ENCODE measurements around the gene C10orf143.
A peak's percentile ranks its signal among the peaks of the same experiment; 100 is the strongest.
"Not testable (repeated sequence)": the region's sequence is repeated elsewhere in the genome, so short reads cannot be mapped to it uniquely, and the experiment has no call there.

The C10orf143 gene

DNA sequence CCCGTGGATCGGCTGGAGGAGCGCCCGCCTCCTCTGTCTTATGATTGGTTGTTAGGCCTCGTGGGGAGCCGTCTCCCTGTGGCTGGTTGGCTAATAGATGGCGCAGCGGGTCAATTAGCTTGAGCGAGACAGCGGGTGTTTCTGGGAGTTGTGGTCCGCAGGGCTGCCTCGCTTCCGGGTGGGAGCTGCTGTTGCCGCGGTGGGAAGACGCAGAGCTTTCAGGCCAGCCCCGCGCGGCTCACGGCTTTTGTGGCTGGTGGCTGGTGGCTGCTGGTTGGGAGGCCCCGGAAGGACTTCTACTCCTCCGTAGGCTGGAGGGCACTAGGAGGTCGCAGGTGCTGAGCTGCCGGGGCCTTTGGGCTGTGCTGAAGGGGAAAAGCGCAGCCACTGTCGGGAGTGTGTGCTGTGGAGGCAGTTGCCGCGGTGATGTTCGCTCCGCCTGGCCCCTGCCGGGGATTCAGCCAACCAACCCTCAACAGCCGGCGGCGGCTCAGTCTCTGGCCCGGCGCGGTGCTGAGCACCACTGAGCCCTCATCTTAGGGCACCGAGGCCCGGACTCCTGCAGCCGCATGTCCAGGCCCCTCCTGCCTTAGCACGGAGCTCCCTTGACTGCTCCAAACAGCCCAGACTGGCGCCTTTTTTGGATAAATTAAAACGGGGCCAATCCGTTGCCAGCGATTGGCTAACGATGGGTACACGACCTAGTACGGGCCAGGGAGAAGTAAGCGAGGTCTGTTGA lies 652 bp upstream of the C10orf143 start:
- DNase-seq, result peak; percentile 92

DNA sequence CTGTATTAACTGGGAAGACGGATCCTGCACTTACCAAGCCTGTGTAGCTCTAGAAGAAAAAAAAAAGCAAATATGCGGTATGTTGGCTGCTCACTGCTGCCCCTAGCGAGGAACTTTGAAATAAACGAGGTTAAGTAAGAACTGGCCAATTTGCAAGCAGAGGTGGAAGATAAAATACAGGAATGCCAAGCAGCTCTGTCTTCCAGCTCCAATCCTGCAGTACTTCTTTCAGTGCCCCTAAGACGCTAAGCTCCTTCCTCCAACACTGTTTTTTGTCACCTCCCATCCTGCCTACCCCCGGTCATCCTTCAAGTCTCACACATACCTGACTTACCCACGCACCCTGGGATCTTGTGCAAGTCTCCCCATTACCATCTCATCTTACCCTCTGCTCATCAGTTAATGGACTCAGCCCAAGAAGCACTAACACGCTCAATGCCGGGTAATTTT lies 809 bp downstream of the C10orf143 start:
- peak; percentile 38 for DNase-seq

DNA sequence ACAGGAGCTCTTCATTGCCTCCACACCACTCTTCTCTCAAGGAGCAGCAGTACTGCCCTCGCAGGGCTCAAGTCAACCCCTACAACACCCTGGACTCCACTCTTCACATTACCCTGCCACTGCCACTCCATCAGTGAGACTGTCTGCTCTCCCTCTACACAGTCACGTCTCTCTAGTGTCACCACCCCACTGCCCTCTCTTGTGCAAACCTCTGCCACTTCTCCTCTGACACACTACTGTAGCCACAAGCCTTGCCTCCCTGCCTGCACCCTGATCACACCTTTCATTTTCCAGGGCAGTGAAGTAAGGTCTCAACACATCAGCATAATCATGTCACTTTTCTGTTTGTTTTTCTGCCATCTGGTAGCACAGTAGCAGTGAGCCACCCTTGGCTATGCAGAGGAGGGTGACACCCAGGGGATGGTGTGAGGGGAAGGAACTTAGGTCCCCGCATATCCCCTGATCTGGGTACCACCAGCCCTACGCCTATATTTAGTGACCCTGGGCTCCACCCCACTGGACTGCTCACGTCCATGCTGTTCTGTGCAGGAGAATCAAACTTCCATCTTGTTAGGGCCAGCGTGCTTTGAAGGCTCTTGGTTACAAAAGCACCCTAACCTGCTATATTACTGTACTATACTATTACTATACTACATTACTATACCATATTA lies 1.6 kb downstream of the C10orf143 start:
- no peak for DNase-seq

DNA sequence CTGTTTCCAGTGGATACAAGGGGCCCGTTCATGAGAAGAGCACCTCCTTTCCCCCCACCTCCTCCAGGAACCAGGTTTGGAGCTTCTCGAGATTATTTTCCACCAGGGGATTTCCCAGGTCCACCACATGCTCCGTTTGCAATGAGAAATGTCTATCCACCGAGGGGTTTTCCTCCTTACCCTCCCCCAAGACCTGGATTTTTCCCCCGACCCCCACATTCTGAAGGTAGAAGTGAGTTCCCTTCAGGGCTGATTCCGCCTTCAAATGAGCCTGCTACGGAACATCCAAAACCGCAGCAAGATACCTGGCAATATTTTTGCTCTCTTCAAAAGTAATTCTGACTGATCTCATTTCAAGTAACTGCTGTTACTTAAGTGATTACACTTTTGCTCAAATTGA lies 2.5 kb downstream of the C10orf143 start:
- DNase-seq, result not testable (repeated sequence)

DNA sequence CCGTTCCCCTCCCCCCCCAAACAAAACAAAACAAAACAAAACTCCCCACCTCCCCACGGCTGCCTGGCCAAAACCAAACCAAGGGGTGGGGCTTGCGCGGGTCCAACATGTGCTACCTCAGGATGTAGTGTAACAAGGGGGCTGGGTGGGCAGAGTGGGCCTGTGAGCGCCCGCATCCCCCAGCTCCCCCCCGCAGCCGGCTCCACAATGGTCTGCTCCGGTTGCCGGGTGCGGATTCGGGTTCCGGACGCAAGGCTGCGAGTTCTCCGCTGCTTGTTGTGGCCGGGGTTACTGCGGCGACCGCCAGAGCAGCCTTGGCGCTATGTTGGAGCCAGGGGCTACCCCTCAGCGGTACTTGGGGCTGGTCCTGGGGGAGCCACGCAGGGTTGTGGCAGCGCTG lies 4.9 kb downstream of the C10orf143 start:
- DNase-seq, result no peak

DNA sequence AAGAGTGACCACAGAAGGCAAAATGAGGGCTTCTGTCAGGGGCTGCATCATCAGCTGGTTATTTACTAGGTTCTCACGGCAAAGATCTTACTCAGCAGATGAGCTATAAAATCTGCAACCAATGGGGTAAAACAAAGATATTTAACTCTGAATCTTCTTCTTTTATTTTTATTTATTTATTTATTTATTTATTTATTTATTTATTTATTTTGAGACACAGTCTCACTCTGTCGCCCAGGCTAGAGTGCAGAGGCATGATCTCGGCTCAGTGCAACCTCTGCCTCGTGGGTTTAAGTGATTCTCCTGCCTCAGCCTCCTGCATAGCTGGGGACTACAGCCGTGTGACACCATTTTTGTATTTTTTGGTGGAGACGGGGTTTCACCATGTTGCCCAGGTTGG lies 11.3 kb downstream of the C10orf143 start:
- no peak for DNase-seq

DNA sequence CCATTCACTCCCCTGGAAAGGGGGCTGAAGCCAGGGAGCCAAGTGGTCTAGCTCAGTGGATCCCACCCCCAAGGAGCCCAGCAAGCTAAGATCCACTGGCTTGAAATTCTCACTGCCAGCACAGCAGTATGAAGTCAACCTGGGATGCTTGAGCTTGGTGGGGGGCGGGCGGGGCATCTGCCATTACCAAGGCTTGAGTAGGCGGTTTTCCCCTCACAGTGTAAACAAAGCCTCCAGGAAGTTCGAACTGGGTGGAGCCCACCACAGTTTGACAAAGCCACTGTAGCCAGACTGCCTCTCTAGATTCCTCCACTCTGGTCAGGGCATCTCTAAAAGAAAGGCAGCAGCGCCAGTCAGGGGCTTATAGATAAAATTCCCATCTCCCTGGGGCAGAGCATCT lies 20.1 kb downstream of the C10orf143 start:
- DNase-seq, result not testable (repeated sequence)

DNA sequence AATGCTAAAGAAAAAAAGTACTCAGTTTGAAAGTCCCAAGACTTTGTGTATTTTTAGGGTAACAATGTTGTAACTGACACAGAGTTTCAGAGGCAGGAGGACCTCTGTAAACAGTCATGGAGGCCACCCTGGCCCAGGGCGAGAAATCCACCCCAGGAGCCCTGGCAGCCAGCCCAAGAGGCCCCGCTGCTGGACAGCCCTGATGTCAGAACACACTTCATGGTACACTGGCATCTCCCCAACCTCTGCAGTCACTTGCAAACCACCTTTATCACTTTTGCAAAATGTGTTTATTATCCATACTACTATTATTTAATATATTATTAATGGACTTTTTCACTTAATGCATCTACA lies 30.2 kb downstream of the C10orf143 start:
- no peak for DNase-seq

DNA sequence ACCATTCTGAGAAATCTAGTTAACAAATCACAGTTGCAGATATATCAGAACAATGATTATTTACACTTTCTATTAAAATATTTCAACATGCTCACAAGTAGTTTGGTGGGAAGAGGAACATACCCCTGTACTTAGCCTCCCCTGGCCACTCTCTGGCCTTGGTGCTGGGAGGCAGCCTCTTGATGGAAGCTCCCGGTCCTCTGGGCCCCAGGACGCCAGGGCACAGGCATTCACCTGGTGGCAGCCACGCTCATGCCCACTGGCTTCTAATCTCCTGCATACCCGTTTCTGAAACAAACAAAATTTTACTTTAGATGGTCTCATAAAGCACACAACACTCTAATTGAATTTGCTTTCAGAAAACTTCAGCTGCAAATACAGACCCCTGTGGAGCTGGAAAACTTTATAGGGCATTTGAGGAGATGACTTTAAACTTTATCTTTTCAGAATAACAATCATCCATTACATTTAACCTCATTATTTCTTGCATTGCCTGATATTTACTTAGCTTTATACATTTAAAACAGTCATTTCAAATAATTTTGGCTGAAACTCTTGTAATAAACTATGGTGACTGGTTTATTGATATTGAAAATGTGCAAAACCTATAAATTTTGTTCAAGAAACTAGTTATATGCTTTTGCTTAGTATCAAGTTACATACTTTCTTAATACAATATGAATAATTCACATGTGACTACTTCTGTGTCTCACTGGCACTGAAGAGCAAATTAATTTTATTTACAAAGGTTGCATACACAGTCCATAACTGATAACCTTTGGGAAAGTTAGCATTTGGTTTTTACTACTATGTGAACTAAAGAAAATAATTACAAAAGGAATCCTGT lies 30.8 kb downstream of the C10orf143 start:
- no peak for DNase-seq

DNA sequence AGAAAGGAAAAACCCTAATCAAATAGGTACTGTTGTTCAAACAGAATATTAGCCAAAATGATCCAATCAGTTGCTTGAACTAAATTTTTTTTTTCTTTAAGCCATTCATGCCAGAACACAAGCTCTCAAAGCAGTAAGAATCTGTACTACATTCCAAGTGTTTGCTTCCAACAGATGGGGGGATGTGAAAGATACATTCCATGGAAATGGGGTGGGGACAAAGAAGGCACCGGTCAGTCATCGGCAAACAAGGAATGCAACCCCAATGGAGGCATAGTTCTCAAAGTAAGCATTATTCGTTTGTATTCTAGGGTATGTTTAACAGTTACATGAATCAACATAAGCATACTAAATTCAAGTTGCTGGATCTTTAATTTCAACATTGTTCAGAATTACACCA lies 32.5 kb downstream of the C10orf143 start:
- no peak for DNase-seq

DNA sequence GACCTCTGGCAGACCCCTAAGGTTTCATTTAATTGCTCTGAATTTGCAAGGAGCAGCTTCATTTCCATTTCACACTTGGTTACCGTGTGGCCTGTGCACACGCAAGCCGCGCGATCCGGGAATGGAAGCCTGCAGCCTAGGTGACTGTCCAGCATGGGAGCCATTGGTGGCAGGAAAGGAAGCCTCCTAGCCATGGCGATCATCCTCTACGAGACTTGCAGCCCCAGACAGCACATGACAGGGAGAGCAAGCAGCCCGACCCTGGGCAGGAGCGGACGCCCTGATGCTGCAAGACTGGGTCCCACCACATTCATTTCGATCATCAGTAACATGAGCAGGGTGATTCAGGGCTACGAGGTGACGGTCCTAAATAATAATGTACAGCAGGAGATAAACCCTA lies 33.9 kb downstream of the C10orf143 start:
- no peak for DNase-seq

DNA sequence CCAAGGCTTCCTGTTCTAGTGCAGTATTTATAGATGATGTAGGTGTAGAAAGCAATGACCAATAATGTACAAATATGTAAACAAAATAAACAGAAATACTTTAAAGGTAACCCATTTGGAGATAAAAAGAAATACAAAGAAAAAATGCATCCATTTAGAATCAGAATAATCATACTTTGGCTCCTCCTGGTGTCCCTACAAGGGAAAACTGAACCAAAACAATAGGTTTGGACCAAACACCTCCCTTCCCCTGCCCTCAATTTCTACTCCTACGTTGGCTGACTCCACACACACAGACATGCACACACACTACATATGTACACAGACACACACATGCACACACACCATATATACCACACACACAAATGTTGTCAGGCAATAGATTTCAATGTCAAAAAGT lies 36.0 kb downstream of the C10orf143 start:
- no peak for DNase-seq

DNA sequence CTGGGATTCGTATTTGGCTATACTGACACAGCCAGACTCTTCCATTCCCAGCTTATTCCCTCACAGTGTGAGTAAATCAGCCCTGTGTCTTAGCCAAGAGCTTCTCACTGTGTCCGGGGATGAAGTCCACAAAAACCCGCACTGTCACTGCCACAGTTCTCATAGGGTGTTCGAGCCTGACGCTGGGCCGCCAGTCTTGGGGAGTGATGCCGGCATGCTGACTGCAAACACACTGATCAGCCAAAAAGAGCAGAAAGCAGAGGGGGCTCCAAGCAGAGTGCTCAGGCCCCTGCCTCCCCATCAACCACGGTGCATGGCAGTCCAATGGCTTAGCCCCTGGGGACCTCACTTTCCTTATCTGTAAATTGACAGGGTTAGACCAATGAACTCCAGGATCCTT lies 36.7 kb downstream of the C10orf143 start:
- DNase-seq, result no peak

DNA sequence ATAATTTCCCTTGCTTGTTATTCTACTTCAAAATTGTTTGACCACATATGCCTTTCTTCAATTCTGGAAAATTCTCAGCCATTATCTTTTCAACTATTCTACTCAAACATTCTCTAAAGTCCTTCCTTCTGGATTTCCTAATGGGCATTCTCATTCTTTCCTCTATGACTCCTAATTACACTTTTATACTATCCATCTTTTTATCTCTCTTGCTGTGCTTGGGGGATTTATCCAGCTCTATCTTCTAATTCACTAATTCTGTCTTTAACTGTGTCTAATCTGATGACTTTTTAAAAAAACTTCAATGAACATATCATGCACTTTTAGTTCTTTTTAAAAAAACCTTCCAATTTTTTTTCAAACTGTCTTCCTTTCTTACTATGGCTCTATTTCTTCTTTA lies 38.4 kb downstream of the C10orf143 start:
- no peak for DNase-seq

DNA sequence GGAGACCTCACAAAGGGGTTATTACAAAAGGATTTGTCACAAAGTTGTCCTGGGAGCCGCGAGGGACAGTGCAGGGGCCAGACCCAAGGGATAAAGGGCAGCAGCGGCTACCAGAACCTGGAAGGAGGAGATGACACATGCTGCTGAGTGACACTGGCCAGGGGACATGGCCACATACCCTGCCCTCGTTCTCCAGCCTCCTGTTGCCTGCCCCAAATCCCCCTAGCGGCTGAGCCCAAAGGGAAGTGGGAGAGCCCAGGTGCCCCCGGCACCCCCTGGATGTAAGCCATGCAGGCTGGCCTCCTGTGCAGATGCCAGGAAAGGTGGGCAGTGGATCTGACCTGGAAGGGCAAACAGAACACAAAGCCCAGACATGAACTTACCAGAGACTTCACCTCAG lies 42.7 kb downstream of the C10orf143 start:
- DNase-seq, result no peak

DNA sequence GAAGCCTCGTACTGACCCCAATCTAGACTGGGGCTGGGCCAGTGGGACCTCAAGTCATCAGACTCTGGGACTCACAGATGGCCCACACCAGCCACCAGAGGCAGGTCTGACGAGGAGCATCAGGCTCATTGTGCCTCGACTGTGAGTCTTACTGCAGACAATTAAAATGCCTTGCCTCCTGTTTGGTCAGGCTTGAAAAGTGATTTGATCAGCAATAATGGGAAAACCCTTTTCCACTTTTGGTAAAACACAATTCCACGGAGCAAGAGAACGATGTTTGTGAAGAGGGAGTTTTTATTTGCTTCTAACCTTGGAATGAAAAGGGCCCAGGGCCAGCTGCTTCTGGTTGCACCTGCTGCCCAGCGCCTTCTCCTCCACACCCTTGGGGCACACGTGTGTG lies 43.9 kb downstream of the C10orf143 start:
- no peak for DNase-seq

DNA sequence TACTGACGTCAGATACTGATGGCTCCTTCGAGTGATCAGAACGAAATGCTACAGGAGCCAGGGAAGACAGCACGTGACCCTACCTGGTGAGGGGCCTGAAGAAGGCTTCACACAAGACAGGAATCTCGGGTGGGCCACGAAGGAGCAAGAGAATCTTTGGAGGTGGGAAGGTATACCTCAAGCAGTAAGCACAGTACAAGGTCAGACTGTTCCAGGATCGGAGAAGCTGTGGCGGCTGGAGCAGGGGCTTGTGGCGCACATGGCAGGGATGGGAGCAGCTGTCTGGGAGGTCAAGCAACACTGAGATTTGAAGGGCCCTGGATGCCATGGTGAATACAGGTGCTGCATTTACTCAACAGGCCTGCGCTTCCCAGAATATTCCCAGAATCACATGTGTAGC lies 45.4 kb downstream of the C10orf143 start:
- no peak for DNase-seq

DNA sequence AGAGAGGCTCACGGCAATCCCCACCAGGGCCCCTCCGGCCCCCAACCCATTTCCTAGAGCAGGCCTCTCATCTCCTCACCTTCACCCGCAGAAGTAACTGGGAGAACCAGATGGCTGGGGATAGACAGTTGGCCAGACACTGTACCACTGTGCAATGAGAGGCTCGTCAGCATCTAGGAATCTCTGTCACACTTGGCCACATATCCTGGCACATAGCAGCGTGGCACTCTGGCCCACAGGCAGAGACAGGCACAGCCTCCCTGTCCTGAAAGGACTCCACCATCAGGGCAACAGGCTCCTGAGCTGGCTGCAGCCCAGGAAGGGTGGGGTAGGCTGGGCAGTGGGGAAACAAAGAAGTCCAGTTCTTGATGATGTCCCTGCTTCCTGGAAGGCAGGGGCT lies 45.8 kb downstream of the C10orf143 start:
- no peak for DNase-seq

DNA sequence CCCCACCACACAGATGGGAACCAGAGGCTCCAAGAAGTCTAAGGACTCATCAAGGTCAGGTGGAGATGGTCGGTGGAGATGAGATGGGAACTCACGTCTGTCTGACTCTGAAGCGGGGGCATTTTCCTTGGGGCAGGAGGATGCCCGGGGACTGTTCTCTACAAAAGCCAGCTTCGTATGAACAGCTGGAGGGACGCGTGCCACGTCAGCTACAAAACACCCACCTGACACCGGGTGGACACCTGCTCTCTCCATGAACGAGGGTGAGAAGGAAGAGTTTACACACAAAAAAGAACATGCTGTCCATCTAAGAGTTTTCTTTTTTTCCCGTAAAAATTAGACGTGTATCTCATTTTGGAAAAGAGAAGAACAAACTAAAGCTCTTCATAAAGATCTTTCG lies 47.7 kb downstream of the C10orf143 start:
- no peak for DNase-seq

DNA sequence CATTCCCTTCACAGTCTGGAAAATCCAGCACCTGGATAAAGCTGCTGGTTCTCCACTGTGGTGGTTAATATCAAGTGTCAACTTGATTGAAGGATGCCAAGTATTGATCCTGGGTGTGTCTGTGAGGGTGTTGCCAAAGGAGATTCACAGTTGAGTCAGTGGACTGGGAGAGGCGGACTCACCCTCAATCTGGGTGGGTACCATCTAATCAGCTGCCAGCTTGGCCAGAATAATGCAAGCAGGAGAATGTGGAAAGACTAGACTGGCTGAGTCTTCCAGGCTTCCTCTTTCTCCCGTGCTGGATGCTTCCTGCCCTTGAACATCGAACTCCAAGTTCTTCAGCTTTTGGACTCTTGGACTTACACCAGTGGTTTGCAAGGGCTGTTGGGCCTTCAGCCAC lies 48.4 kb downstream of the C10orf143 start:
- DNase-seq, result no peak

DNA sequence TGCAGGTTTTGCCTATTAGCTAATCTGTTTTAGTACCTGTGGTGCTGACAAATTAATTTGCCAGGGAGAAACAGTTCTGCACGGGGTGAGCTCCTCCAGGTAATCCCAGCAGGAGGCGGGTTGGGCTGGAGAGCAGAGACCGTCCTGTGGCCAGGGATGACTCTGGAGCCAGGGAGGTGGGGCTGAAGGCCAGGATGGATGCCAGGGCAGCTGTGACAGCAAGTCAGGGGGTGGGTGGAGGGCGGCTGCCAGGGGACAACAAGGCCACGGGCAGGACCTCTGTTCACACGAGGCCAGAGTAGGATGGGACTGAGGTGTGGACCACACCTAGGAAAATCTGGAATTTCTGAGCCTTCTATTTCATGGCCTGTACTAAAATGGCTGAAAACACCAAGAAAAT lies 48.9 kb downstream of the C10orf143 start:
- no peak for DNase-seq

DNA sequence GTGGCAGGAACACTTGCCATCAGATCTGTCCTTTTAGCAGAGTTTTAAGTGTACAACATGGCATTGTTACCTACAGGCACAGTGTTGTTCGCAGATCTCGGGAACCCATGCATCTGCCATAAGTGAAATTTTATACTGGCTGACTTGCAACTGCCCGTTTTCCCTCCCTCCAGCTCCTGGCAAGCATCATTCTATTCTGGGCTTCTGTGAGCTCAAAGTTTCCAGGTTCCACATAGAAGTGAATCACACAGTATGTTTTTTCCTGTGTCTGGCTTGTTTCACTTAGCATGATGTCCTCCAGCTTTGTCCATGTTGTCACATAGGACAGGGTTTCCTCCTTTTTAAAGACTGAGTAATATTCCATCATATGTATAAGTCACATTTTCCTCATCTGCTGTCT lies 56.6 kb downstream of the C10orf143 start:
- no peak for DNase-seq

DNA sequence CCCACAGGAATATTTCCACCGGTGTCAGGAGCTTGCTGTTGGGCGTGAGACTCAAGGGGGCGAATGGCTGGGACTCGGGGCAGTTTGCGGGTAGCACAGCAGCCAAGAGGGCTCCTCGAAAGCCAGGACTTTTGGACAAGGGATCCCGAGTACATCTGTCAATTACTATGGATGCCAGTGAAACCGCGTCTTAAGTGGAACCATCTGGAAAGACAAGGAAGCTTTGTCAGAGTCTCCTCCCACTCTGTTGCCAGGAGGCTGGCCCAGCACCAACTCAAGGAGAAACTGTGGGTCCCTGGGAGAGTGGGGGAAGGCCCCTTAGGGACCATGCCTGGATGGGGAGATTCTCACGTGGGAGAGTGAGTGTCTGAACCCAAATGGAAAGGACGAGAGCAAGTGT lies 57.1 kb downstream of the C10orf143 start:
- DNase-seq, result no peak

DNA sequence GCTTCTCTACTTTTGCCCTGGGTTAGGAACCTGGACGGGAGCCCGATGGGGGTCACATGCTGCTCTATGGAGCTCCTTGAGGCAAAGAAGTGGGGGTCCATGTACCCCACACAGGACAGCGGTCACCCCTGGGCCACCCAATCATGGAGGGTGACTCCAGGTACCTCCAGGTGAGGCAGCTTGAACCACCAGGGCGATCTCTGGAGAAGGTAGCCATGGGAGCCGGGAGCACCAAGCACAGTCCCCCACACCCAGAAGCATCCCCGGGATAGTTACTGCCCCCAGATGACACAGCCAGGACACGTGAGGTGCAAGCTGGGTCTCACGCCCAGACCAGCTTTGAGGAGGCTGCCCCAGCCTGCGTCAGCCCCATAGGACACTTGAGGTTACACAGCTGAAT lies 58.4 kb downstream of the C10orf143 start:
- DNase-seq, result no peak

Measured in NCI-H1092 (cell line).